DOHH2 (cell line): Measurements from ENCODE around the gene RIMS1.

Source experiments
- H3F3A ChIP-seq: fragments of 200-600 bp; sonication (generic), shearing (Covaris generic); 2 replicates; pipeline ENCODE4 v1.6.0; 2016; ENCODE audit warnings: antibody characterized with exemption, mild to moderate bottlenecking; ENCODE audit not compliant: control insufficient read depth, insufficient read depth
- H3K27ac ChIP-seq: fragments of 200-600 bp; sonication (generic); 2 replicates; pipeline ENCODE4 v1.5.1; 2014; ENCODE audit warnings: low read depth, mild to moderate bottlenecking, low read length, moderate library complexity
- H3K27me3 ChIP-seq: fragments of 200-600 bp; sonication (generic); 2 replicates; pipeline ENCODE4 v1.6.1; 2014; ENCODE audit warnings: mild to moderate bottlenecking, low read length, mixed read lengths; ENCODE audit not compliant: control insufficient read depth
- H3K36me3 ChIP-seq: fragments of 200-600 bp; sonication (generic); 2 replicates; pipeline ENCODE4 v1.6.1; 2014; ENCODE audit warnings: mild to moderate bottlenecking, low read length, moderate library complexity, mixed read lengths; ENCODE audit not compliant: control insufficient read depth
- H3K4me1 ChIP-seq: fragments of 200-600 bp; sonication (generic); 2 replicates; pipeline ENCODE4 v1.6.1; 2014; ENCODE audit warnings: mild to moderate bottlenecking, low read length, mixed read lengths; ENCODE audit not compliant: control insufficient read depth
- H3K4me2 ChIP-seq: fragments of 200-600 bp; sonication (generic); 2 replicates; pipeline ENCODE4 v1.6.0; 2014; ENCODE audit warnings: mild to moderate bottlenecking, low read length, moderate library complexity
- H3K4me3 ChIP-seq: fragments of 200-600 bp; sonication (generic); 2 replicates; pipeline ENCODE4 v1.5.1; 2014; ENCODE audit warnings: mild to moderate bottlenecking, low read length, mixed read lengths
- H3K79me2 ChIP-seq: fragments of 200-600 bp; sonication (generic); 2 replicates; pipeline ENCODE4 v1.6.1; 2014; ENCODE audit warnings: mild to moderate bottlenecking, low read length, mixed read lengths; ENCODE audit not compliant: control insufficient read depth
- H3K9me2 ChIP-seq: fragments of 200-600 bp; sonication (generic); replicated peaks from 2 replicates; pipeline ENCODE4 v1.6.1; 2014; ENCODE audit warnings: mild to moderate bottlenecking, low read length, mixed read lengths; ENCODE audit not compliant: control insufficient read depth
- H3K9me3 ChIP-seq: fragments of 200-600 bp; sonication (generic); 2 replicates; pipeline ENCODE4 v1.6.1; 2014; ENCODE audit warnings: antibody characterized with exemption, low read length, mixed read lengths; ENCODE audit not compliant: control insufficient read depth, insufficient read depth
- H4K20me1 ChIP-seq: fragments of 200-600 bp; sonication (generic); 2 replicates; pipeline ENCODE4 v1.6.0; 2014; ENCODE audit warnings: low read depth, mild to moderate bottlenecking, antibody characterized with exemption, low read length, moderate library complexity; ENCODE audit not compliant: control insufficient read depth, insufficient read depth
- EZH2phosphoT487 ChIP-seq: fragments of 200-600 bp; sonication (generic); IDR thresholded peaks from 2 replicates; pipeline ENCODE4 v1.6.1; 2017; ENCODE audit warnings: borderline replicate concordance, mild to moderate bottlenecking, antibody characterized with exemption, low read length, moderate library complexity, mixed read lengths
- TF ChIP-seq, protein P1 (sequence below): fragments of 200-600 bp; sonication (generic); IDR thresholded peaks from one replicate; pipeline ENCODE4 v1.5.1; 2014; ENCODE audit warnings: antibody characterized with exemption, mild to moderate bottlenecking, low read depth, low read length; ENCODE audit not compliant: poor library complexity, severe bottlenecking

The RIMS1 gene

DNA sequence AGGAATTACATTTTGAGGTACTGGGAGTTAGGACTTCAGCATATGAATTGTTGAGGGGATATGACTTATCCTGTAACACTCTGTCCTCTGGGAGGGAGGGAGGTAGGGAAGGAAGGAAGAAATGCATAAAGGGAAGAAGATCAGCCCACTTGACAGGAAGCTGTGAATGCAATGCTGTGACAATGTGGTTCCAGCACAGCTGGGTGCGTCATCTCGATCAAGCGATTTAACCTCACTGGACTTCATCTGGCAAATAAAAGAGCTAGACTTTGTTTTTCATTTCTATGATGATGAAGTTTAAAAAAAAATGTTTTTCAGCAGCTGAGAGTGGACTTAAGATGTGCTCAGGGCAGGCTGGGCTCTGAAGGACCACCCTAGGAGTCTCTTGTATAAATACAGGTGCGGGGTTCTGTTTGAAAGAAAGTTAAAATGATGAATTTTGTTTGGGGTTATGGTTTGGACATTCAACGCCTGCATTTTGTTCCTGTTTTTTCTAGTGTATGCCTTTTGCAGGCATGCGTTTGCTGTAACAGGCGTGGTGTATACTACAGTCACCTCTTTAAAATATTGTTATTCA is 178.1 kb downstream of the RIMS1 start:
- Histone ChIP-seq H3K4me1 (no peaks in the 10 kb centered on the region), H3F3A (no peaks in the 10 kb centered on the region), H3K4me3 (no peak overlapping the region), H3K9me2 (no peaks in the 10 kb centered on the region), H3K9me3 (no peaks in the 10 kb centered on the region), H3K4me2 (no peak overlapping the region), H3K27me3 (peaks cover 8% of the 10 kb centered on the region), H4K20me1 (no peaks in the 10 kb centered on the region), H3K79me2 (no peaks in the 10 kb centered on the region), H3K27ac (no peak overlapping the region), H3K36me3 (no peaks in the 10 kb centered on the region)
- TF ChIP-seq, protein P1, sequence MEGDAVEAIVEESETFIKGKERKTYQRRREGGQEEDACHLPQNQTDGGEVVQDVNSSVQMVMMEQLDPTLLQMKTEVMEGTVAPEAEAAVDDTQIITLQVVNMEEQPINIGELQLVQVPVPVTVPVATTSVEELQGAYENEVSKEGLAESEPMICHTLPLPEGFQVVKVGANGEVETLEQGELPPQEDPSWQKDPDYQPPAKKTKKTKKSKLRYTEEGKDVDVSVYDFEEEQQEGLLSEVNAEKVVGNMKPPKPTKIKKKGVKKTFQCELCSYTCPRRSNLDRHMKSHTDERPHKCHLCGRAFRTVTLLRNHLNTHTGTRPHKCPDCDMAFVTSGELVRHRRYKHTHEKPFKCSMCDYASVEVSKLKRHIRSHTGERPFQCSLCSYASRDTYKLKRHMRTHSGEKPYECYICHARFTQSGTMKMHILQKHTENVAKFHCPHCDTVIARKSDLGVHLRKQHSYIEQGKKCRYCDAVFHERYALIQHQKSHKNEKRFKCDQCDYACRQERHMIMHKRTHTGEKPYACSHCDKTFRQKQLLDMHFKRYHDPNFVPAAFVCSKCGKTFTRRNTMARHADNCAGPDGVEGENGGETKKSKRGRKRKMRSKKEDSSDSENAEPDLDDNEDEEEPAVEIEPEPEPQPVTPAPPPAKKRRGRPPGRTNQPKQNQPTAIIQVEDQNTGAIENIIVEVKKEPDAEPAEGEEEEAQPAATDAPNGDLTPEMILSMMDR, result no peak
- TF ChIP-seq EZH2phosphoT487, result no peak

DNA sequence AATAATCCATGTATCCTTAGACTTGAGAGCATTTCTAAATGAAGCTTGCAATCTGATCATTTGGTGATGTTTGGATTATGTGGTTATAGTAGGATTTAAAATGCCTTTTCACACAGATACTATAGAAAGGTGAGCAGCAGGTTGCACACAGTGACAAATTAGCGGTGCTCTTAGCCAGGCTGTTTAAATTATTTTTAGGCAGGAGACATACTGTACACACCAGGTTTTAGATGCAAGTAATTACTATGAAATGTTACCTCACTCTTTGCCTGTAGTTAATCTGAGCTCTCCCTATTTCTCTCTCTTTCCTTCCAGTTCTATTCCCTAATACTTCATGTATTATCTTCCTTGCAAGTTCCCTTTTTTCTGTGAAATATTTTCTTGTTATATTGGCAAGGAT is 191.7 kb downstream of the RIMS1 start:
- no peaks in the 10 kb centered on the region for H3K9me2 ChIP-seq
- TF ChIP-seq EZH2phosphoT487, result no peak
- TF ChIP-seq, protein P1, result no peak
- no peaks in the 10 kb centered on the region for H3K4me1 ChIP-seq
- H3F3A ChIP-seq, result no peaks in the 10 kb centered on the region
- H3K36me3 ChIP-seq, result no peaks in the 10 kb centered on the region
- no peaks in the 10 kb centered on the region for H3K79me2 ChIP-seq
- H3K9me3 ChIP-seq, result no peaks in the 10 kb centered on the region
- H3K4me2 ChIP-seq, result no peak overlapping the region
- no peak overlapping the region for H3K4me3 ChIP-seq
- no peaks in the 10 kb centered on the region for H4K20me1 ChIP-seq
- H3K27me3 ChIP-seq, result peaks cover 13% of the 10 kb centered on the region
- no peak overlapping the region for H3K27ac ChIP-seq

DNA sequence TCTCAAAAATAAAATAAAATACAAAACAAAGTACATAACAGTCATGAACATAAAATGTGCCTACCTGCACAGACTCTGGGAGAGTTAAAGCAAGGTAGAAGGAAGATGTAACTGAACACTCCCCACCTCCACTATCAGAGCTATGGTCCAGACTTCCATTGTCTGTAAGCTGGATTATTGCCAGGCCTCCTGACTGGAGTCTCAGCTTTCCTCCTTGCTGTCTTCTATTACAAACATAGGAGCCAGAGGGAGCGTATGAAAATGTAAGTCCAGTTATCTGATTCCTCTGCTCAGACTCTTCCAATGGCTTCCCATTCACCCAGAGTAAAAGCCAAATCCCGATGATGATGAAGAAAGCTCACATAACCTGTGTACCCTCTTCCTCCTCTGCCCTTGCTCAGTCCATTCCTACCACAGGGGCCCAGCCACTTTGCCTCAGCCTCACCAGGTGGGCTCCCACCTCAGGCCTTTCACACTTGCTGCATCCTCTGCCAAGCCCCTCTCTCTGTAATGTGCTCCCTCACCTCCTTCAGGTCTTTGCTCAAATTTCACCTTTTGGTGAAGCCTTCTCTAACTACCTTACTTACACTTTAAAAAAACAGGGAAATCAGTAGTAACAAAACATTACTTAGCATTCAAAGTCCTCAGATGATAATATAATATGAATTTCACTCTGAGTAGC is 194.1 kb downstream of the RIMS1 start:
- H3K9me3 ChIP-seq, result no peaks in the 10 kb centered on the region
- no peaks in the 10 kb centered on the region for H3K9me2 ChIP-seq
- H4K20me1 ChIP-seq, result no peaks in the 10 kb centered on the region
- no peak overlapping the region for H3K4me3 ChIP-seq
- H3K79me2 ChIP-seq, result no peaks in the 10 kb centered on the region
- no peaks in the 10 kb centered on the region for H3F3A ChIP-seq
- H3K27ac ChIP-seq, result no peak overlapping the region
- H3K4me2 ChIP-seq, result no peak overlapping the region
- peaks cover 11% of the 10 kb centered on the region for H3K27me3 ChIP-seq
- TF ChIP-seq, protein P1, result no peak
- no peak for TF ChIP-seq EZH2phosphoT487
- no peaks in the 10 kb centered on the region for H3K36me3 ChIP-seq
- no peaks in the 10 kb centered on the region for H3K4me1 ChIP-seq
